Measurements from ENCODE around the gene ACYP2. TPM values are rescaled to one million over a fixed set of nuclear protein-coding genes. Genes with fewer than 3 reads are reported as not detected.
"Not testable (repeated sequence)": the region's sequence is repeated elsewhere in the genome, so short reads cannot be mapped to it uniquely, and the experiment has no call there.

The ACYP2 gene
- total RNA-seq, 4 donors from 2014 or later = 8.4 to 14.0 (median 9.8) TPM

- H3K27ac ChIP-seq = no peak overlapping the region
- H3K27me3 ChIP-seq = no peaks in the 10 kb centered on the region
- H3K36me3 ChIP-seq = no peaks in the 10 kb centered on the region
- TF ChIP-seq POLR2A (IDR thresholded peaks at IDR 0.05) (no peak), CTCF (IDR thresholded peaks at IDR 0.05) (no peak)
- DNase-seq = no peak
- H3K9me3 ChIP-seq = no peaks in the 10 kb centered on the region
- H3K4me3 ChIP-seq = no peak overlapping the region
- H3K4me1 ChIP-seq = no peaks in the 10 kb centered on the region
These were observed 205.6 kb downstream of the ACYP2 start for GRCh38 chr2:54321047-54321446.

GRCh38 chr2:54324517-54324916 is 209.1 kb downstream of the ACYP2 start:
- not testable (repeated sequence) for DNase-seq, H3K4me1 ChIP-seq, H3K27ac ChIP-seq, H3K9me3 ChIP-seq, H3K36me3 ChIP-seq, H3K4me3 ChIP-seq, H3K27me3 ChIP-seq

- Histone ChIP-seq H3K9me3 (no peaks in the 10 kb centered on the region), H3K27ac (no peak overlapping the region), H3K36me3 (no peaks in the 10 kb centered on the region), H3K4me1 (peaks cover 0 to 5% (median 0%) of the 10 kb centered on the region in 4 donors), H3K27me3 (no peaks in the 10 kb centered on the region), H3K4me3 (no peak overlapping the region)
- TF ChIP-seq POLR2A (IDR thresholded peaks at IDR 0.05) (no peak), CTCF (IDR thresholded peaks at IDR 0.05) (no peak)
- no peak for DNase-seq
These were observed 209.7 kb downstream of the ACYP2 start for GRCh38 chr2:54325148-54325547.

GRCh38 chr2:54329482-54330161 is 214.2 kb downstream of the ACYP2 start:
- no peaks in the 10 kb centered on the region for H3K36me3 ChIP-seq
- peak overlapping the region; percentile 35 to 63 (median 52) for H3K4me3 ChIP-seq
- peaks cover 0 to 8% (median 4%) of the 10 kb centered on the region in 4 donors for H3K4me1 ChIP-seq
- TF ChIP-seq POLR2A (IDR thresholded peaks at IDR 0.05) (no peak), CTCF (IDR thresholded peaks at IDR 0.05) (no peak)
- no peaks in the 10 kb centered on the region for H3K9me3 ChIP-seq
- H3K27ac ChIP-seq = peak overlapping the region in 3 of 4 donors; percentile 68 to 78 (median 78)
- no peak for DNase-seq
- H3K27me3 ChIP-seq = no peaks in the 10 kb centered on the region

GRCh38 chr2:54330162-54330925 is 214.9 kb downstream of the ACYP2 start:
- peak; percentile 84 to 96 (median 93) for DNase-seq
- Histone ChIP-seq H3K36me3 (no peaks in the 10 kb centered on the region), H3K9me3 (no peaks in the 10 kb centered on the region), H3K4me1 (peaks cover 0 to 8% (median 4%) of the 10 kb centered on the region in 4 donors), H3K4me3 (peak overlapping the region; percentile 35 to 63 (median 52)), H3K27ac (peak overlapping the region; percentile 29 to 78 (median 73)), H3K27me3 (no peaks in the 10 kb centered on the region)
- TF ChIP-seq CTCF (IDR thresholded peaks at IDR 0.05) (no peak), POLR2A (IDR thresholded peaks at IDR 0.05) (peak in 1 of 2 donors; percentile 51)

All from Peyer's patch (tissue), 4 donors.